Measurements from ENCODE around the gene FGF14.

FGF14 gene

DNA sequence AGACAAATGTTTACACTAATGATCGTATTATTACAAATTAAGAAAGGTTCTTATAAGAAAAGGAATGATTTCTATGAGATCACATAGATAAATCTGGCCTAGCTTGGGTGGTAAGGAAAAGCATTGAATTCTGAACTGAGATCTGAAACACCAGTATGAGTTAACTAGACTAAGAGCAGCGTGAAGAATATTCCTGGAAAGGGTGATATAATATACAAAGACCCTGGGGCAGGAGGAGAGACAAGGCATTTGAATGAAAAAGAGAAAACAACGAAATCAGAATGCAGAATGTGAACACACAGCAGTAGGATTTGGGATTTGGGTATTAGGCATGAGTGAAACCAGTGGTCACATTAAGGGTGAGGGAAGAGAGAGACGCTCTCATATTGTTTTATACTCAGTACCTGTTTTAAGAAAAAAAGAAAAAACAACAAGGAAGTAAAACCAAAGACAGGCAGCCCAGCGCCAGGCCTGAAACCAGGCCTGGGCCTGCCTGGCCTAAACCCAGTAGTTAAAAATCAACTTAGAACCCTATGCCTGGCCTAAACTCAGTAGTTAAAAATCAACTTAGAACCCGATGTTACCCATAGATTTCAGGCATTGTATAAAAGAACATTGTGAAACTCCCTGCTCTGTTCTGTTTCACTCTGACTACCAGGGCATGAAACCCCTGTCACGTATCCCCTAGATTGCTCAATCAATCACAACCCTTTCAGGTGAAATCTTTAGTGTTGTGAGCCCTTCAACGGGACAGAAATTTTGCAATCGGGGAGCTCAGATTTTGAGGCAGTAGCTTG is 662.3 kb downstream of the FGF14 start:
- Mint-ChIP-seq H3K36me3 (ENCODE audit: low read depth) (no peaks in the 10 kb centered on the region), H3K9me3 (no peaks in the 10 kb centered on the region), H3K27me3 (ENCODE audit: low read depth) (no peaks in the 10 kb centered on the region), H3K4me3 (no peak overlapping the region), H3K4me1 (no peaks in the 10 kb centered on the region), H3K27ac (peak overlapping the region in 2 of 3 experiments; percentile 44 to 85)
- TF ChIP-seq CTCF (IDR thresholded peaks at IDR 0.05; ENCODE audit: unreplicated experiment in 3 of 3) = no peak

- Mint-ChIP-seq H3K4me3 (no peak overlapping the region), H3K36me3 (ENCODE audit: low read depth) (no peaks in the 10 kb centered on the region), H3K4me1 (no peaks in the 10 kb centered on the region), H3K27me3 (ENCODE audit: low read depth) (no peaks in the 10 kb centered on the region), H3K27ac (no peak overlapping the region), H3K9me3 (no peaks in the 10 kb centered on the region)
- no peak for TF ChIP-seq CTCF (IDR thresholded peaks at IDR 0.05; ENCODE audit: unreplicated experiment in 3 of 3)
These were observed 663.5 kb downstream of the FGF14 start for GRCh38 chr13:101738336-101738735.

DNA sequence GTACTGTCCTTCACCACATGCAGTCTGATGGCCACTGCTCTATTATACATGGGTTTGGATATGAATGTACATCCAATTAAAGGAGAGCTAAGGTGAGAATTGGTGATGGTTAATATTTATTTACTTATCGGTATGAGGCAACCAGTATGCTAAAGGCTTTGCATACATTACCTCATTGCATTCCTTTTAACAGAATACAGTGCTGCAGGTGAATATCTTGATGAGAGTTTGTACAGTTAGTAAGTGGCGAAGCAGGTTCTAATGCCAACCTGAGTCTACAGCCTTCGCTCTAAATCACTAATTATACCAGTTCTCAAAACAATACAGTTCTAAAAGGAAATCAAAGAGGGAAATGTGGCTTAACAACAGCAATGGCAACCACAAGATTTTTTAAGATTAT is 665.3 kb downstream of the FGF14 start:
- H3K27me3 Mint-ChIP-seq (ENCODE audit: low read depth) = no peaks in the 10 kb centered on the region
- no peak overlapping the region for H3K27ac Mint-ChIP-seq
- no peaks in the 10 kb centered on the region for H3K4me1 Mint-ChIP-seq
- TF ChIP-seq CTCF (IDR thresholded peaks at IDR 0.05; ENCODE audit: unreplicated experiment in 3 of 3) = no peak
- H3K4me3 Mint-ChIP-seq = no peak overlapping the region
- no peaks in the 10 kb centered on the region for H3K9me3 Mint-ChIP-seq
- H3K36me3 Mint-ChIP-seq (ENCODE audit: low read depth) = no peaks in the 10 kb centered on the region

DNA sequence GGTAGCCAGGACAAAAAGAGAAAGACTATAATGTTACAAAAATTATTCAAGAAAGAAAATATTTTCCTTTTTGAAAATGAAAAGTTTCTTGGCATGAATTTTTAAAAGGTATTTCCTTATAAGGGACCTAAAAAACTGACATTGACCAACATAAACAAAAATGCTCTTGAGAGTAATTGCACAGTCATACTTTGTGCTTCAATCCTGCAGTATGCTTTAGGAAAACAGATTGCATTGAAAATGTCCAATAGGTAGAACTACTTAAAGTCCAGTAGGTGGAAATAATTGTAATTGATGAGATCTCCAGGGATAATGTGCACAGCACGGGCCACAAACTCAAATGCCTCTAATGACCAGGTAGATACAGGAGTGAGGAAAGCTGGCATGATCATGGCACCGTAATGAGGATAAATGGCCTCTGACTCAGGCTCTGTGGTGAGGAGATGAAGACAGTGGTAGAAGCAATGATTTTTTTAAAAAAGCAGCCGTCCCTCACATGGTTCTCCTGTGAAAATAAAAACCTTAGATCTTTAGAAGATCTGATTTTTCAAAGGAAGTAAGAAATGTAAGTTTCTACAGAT is 671.3 kb downstream of the FGF14 start:
- H3K27me3 Mint-ChIP-seq (ENCODE audit: low read depth) = no peaks in the 10 kb centered on the region
- no peaks in the 10 kb centered on the region for H3K36me3 Mint-ChIP-seq (ENCODE audit: low read depth)
- no peak for TF ChIP-seq CTCF (IDR thresholded peaks at IDR 0.05; ENCODE audit: unreplicated experiment in 3 of 3)
- H3K9me3 Mint-ChIP-seq = no peaks in the 10 kb centered on the region
- H3K4me3 Mint-ChIP-seq = no peak overlapping the region
- H3K4me1 Mint-ChIP-seq = no peaks in the 10 kb centered on the region
- no peak overlapping the region for H3K27ac Mint-ChIP-seq

- Mint-ChIP-seq H3K27me3 (ENCODE audit: low read depth) (no peaks in the 10 kb centered on the region), H3K4me1 (no peaks in the 10 kb centered on the region), H3K9me3 (no peaks in the 10 kb centered on the region), H3K36me3 (ENCODE audit: low read depth) (no peaks in the 10 kb centered on the region), H3K27ac (no peak overlapping the region), H3K4me3 (no peak overlapping the region)
- TF ChIP-seq CTCF (IDR thresholded peaks at IDR 0.05; ENCODE audit: unreplicated experiment in 3 of 3) = no peak
These were observed 673.2 kb downstream of the FGF14 start for GRCh38 chr13:101728615-101729014.

- Mint-ChIP-seq H3K4me3 (no peak overlapping the region), H3K9me3 (no peaks in the 10 kb centered on the region), H3K27ac (no peak overlapping the region), H3K27me3 (ENCODE audit: low read depth) (no peaks in the 10 kb centered on the region), H3K4me1 (no peaks in the 10 kb centered on the region), H3K36me3 (ENCODE audit: low read depth) (no peaks in the 10 kb centered on the region)
- TF ChIP-seq CTCF (IDR thresholded peaks at IDR 0.05; ENCODE audit: unreplicated experiment in 3 of 3) = no peak
These were observed 673.8 kb downstream of the FGF14 start for GRCh38 chr13:101728021-101728420.

Measured in nephron (organoid).